Measurements from ENCODE around the gene C11orf42.

The C11orf42 gene, protein sequence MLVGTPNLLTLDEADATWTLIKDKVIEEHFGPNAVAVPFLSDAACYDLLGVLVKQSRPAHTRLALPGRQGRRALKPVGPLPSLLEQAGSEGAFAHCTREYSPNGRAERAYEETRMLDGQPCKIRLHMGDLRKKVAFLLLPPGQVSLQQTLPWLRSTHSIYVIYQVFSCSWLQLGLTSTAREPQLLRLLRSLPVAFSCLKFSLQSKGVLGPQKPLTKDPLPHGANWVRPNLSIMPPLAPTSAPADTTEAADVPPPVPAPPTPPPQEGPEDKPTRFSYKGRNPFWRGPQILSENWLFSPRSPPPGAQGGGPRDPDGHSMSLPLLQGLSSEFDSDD

DNA sequence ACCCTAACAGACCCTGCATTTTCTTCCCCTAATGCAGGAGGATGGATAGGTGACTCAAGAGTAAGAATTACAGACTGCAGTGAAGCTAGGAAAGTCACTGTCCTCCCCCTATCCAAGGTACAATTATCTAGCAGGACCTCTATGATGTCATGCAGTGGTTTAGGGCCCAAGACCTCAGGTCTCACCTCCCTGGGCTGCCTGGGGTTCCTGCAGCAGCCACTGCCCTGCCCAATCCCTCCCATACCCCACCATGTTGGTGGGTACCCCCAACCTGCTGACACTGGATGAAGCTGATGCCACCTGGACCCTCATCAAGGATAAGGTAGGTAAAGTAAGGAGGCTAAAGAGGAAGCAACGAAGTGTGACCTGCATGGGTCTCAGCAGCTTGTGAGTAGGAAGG lies at the start of gene C11orf42:
Gene C11orf42 (plus strand): TSS at position 192 of the 400 bp plus-strand sequence. CDS start 59 bp downstream, at position 251.
- Mint-ChIP-seq H3K27me3 (no peaks in the 10 kb centered on the region), H3K27ac (no peak within 1 kb of the TSS), H3K4me3 (no peak within 1 kb of the TSS), H3K4me1 (peaks cover 35% of the 10 kb centered on the region), H3K36me3 (ENCODE audit: low read depth) (peaks cover 9% of the 10 kb centered on the region), H3K9me3 (no peaks in the 10 kb centered on the region)
- ATAC-seq (no peak), DNase-seq (no peak)

DNA sequence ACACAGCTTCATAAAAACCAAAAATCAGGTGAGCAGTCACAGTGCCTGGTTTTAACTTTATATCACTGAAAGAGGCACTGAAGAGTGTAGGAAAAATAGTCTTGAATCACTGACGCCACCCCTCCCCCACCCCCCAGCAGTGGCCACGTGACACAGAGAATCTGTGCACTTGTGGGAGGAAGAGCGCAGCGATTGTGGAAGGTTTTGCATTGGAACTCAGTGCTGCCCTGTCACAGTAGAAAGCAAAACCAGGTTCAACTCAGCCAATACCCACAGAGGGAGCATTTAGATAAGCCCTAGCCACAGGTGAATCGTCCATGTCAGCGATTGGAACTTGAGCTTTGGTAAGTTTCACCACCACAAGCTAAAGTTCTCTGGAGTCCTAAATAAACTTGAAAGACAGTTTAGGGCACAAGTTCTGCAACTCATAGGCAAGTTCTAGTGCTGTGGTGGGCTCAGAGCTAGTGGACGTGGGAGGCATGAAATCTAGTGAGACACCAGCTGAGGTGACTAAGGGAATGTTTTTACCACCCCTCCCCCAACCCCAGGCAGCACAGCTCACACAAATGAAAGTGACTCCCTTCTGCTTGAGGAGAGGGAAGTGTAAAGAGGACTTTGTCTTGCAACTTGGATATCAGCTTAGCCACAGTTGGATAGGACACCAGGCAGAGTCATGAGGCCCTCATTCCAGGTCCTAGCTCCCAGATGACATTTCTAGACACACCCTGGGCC lies 48.6 kb upstream of the C11orf42 start:
- no peak overlapping the region for H3K27ac Mint-ChIP-seq
- H3K4me3 Mint-ChIP-seq, result no peak overlapping the region
- H3K36me3 Mint-ChIP-seq (ENCODE audit: low read depth), result no peaks in the 10 kb centered on the region
- ATAC-seq (peak; percentile 10), DNase-seq (no peak)
- H3K27me3 Mint-ChIP-seq, result peaks cover 2% of the 10 kb centered on the region
- H3K4me1 Mint-ChIP-seq, result no peaks in the 10 kb centered on the region
- H3K9me3 Mint-ChIP-seq, result no peaks in the 10 kb centered on the region

DNA sequence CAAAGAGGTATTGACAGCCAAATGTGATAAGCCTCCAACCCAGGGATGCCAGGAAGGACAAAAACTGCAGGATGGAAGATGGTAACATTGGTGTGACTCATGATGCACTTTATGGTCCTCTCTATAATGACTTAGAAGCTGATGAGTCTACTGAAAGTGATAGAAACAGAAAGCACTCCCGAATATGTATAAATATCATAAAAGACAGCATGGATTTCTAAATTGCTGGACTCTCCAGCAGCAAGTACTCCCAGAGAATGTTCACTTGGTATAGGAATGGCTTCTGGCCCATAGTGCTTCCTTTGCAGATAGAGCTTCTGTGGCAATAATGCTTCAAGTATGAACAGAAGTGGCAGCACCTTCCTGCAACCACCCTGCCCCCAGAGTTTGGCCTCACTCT lies 35.1 kb upstream of the C11orf42 start, which contains the start of gene OR52B2:
Gene OR52B2 (minus strand): TSS at position 101 of the 400 bp plus-strand sequence. CDS start 0 bp downstream, at position 101.
- Mint-ChIP-seq H3K27me3 (peaks cover 20% of the 10 kb centered on the region), H3K4me3 (no peak within 1 kb of the TSS), H3K27ac (no peak within 1 kb of the TSS), H3K36me3 (ENCODE audit: low read depth) (no peaks in the 10 kb centered on the region), H3K9me3 (no peaks in the 10 kb centered on the region), H3K4me1 (no peaks in the 10 kb centered on the region)
- no peak for DNase-seq
- ATAC-seq, result no peak

DNA sequence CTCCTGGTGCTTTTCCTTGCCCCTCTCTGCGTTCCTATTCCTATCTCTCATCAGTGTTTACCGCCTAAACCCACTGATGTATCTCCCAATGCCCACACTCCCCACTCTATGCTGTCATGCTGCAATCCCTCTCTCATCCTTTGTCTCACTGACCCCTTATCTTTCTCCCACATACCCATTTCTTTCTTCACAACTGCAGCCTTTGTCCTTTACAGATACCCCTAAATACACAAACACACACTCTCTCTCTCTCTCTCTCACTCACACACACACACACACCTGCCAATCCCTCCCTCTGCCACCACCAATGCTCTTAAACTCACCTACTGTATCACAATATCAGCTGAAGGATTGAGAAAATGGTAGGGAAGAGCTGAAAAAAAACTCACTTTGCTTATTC lies 29.9 kb upstream of the C11orf42 start:
- Mint-ChIP-seq H3K27ac (no peak overlapping the region), H3K4me1 (no peaks in the 10 kb centered on the region)
- ATAC-seq, result no peak

DNA sequence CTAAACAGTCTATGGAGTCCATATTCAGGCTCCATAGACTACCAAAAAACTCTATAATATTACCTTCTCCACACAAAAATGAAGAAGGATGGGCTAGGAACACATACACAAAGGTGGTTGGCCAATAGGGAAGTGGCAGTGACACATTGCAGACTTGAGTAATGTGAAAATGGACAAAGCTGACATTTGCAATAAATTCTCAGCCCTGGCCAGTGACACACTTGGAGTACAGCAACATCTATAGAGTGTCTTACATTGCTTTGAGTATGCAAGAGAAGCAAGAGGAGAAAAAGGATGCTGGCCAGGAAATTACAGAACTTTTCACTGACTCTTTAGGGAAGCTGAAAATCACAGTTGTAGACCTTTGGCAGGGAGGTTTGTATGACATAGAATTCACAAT lies 13.6 kb upstream of the C11orf42 start:
- peaks cover 20% of the 10 kb centered on the region for H3K4me1 Mint-ChIP-seq
- no peak for DNase-seq
- no peaks in the 10 kb centered on the region for H3K9me3 Mint-ChIP-seq
- no peak overlapping the region for H3K27ac Mint-ChIP-seq
- no peak overlapping the region for H3K4me3 Mint-ChIP-seq
- no peaks in the 10 kb centered on the region for H3K36me3 Mint-ChIP-seq (ENCODE audit: low read depth)
- H3K27me3 Mint-ChIP-seq, result no peaks in the 10 kb centered on the region
- ATAC-seq, result no peak

More for the DNA sequence above, 29.9 kb upstream of the C11orf42 start:
- peaks cover 5% of the 10 kb centered on the region for H3K27me3 Mint-ChIP-seq
- H3K4me3 Mint-ChIP-seq, result no peak overlapping the region
- H3K36me3 Mint-ChIP-seq (ENCODE audit: low read depth), result no peaks in the 10 kb centered on the region
- no peak for DNase-seq
- H3K9me3 Mint-ChIP-seq, result peaks cover 6% of the 10 kb centered on the region

DNA sequence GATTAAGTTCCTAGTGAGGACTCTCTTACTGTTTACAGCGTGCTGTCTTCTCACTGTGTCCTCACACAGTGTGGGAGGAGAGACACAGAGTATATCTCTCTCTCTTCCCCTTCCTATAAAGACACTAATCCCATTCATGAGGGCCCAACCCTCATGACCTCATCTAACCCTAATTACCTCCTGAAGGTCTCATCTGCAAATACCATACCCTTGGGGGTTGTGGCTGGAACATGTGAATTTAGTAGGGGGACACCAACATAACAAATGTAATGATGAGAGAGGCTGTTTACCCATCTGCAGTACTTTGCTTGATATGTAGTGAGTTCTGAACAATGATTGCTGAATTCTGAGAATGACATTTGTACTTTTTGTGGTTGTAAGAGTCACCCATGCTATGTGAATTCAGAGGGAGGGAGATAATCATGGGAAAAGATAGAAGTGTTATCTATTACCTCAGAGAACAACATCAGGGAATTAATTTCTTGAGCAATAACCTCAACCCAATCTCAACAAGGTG lies 11.2 kb upstream of the C11orf42 start:
- H3K27ac Mint-ChIP-seq, result peak overlapping the region; percentile 23
- ATAC-seq, result peak; percentile 54
- no peaks in the 10 kb centered on the region for H3K36me3 Mint-ChIP-seq (ENCODE audit: low read depth)
- no peak overlapping the region for H3K4me3 Mint-ChIP-seq
- DNase-seq, result no peak
- no peaks in the 10 kb centered on the region for H3K27me3 Mint-ChIP-seq
- H3K4me1 Mint-ChIP-seq, result peaks cover 31% of the 10 kb centered on the region
- no peaks in the 10 kb centered on the region for H3K9me3 Mint-ChIP-seq

DNA sequence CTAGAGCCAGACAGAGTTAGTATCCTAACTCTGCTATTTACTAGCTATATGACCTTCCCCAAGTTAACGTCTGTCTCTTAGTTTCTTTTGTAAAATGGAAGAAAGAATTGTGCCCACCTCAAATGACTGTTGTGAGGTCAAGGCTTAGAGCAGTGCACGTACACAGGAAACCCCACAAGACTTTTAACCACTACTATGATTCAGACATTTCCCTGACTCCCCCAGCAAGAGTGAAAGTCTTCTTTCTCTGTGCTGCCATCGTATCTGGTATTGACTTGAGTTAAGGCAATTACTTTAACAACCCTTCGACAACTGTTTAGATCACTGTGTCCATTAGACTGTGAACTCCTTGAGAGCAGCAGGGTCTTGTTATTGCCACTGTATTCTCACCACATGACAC lies 9.0 kb upstream of the C11orf42 start:
- ATAC-seq (peak; percentile 83), DNase-seq (no peak)
- Mint-ChIP-seq H3K4me3 (peak overlapping the region; percentile 7), H3K9me3 (no peaks in the 10 kb centered on the region), H3K27me3 (no peaks in the 10 kb centered on the region), H3K36me3 (ENCODE audit: low read depth) (no peaks in the 10 kb centered on the region), H3K4me1 (peaks cover 39% of the 10 kb centered on the region), H3K27ac (no peak overlapping the region)

DNA sequence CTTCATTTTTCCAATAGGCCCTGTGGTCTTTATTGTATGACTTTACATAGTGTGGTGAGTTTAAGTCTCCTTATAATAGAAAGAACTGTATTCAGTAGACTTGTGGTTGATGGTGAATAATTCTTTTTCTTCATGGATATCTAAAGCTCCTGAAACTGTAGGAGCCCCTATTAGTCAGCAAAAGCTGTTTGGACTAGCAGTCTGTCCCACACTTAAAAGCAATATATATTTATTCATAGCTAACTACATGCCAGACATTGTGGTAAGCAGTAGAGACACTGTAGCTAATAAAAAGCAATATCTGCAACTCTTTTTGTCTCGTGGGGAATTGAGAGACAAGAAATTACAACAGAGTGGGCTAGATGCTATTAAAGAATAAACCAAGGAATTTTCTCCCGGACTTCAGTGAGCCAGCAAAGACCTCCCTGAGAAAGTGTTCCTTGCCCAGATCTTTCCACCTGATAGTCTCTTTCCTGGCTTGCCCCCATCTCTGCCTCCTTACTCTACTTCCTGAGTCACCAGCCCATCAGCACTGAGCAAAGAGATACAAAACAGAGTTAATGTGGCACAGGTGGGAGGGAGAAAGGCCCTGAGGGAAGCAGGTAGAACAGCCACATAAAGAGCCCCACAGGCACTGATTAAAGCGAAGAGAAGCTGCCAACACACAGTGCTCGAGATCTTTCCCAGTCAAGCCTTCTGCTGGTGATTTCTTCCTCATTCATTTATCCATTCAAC lies 7.7 kb upstream of the C11orf42 start:
- no peaks in the 10 kb centered on the region for H3K9me3 Mint-ChIP-seq
- H3K27ac Mint-ChIP-seq, result peak overlapping the region; percentile 9
- no peak overlapping the region for H3K4me3 Mint-ChIP-seq
- no peak for DNase-seq
- no peaks in the 10 kb centered on the region for H3K36me3 Mint-ChIP-seq (ENCODE audit: low read depth)
- ATAC-seq, result no peak
- H3K27me3 Mint-ChIP-seq, result no peaks in the 10 kb centered on the region
- peaks cover 47% of the 10 kb centered on the region for H3K4me1 Mint-ChIP-seq

DNA sequence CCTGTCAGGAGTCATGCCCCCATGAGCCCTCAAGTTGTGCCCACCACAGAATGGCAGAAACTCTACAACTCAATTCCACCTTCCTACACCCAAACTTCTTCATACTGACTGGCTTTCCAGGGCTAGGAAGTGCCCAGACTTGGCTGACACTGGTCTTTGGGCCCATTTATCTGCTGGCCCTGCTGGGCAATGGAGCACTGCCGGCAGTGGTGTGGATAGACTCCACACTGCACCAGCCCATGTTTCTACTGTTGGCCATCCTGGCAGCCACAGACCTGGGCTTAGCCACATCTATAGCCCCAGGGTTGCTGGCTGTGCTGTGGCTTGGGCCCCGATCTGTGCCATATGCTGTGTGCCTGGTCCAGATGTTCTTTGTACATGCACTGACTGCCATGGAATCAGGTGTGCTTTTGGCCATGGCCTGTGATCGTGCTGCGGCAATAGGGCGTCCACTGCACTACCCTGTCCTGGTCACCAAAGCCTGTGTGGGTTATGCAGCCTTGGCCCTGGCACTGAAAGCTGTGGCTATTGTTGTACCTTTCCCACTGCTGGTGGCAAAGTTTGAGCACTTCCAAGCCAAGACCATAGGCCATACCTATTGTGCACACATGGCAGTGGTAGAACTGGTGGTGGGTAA lies 6.1 kb upstream of the C11orf42 start, which contains the start of gene OR52W1:
Gene OR52W1 (plus strand): TSS at position 51 of the 637 bp plus-strand sequence. CDS start 0 bp downstream, at position 51.
- Mint-ChIP-seq H3K27me3 (no peaks in the 10 kb centered on the region), H3K27ac (no peak within 1 kb of the TSS), H3K9me3 (no peaks in the 10 kb centered on the region), H3K4me3 (no peak within 1 kb of the TSS), H3K36me3 (ENCODE audit: low read depth) (peaks cover 3% of the 10 kb centered on the region), H3K4me1 (peaks cover 57% of the 10 kb centered on the region)
- DNase-seq (no peak), ATAC-seq (no peak)

DNA sequence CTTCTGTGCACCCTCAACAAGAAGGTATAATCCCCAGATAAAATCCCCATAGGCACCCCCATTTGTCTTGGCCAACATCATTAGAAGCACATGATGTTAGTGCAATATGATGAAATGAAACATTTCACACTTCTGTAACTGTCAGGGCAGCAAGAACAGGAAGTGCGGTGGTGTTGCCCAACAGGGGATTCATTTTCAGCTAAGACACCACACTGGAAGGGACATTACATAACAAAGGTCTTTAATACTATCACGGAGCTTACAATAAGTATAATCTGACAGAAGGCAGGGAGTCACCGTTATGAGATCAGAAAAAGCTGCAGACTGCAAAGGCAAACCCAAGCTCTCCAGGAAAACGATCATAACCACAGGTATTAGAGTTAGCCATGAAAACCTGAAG lies 4.4 kb upstream of the C11orf42 start:
- Mint-ChIP-seq H3K27ac (peak overlapping the region; percentile 10), H3K9me3 (no peaks in the 10 kb centered on the region), H3K36me3 (ENCODE audit: low read depth) (peaks cover 3% of the 10 kb centered on the region), H3K4me1 (peaks cover 53% of the 10 kb centered on the region), H3K27me3 (no peaks in the 10 kb centered on the region), H3K4me3 (no peak overlapping the region)
- ATAC-seq (no peak), DNase-seq (no peak)

DNA sequence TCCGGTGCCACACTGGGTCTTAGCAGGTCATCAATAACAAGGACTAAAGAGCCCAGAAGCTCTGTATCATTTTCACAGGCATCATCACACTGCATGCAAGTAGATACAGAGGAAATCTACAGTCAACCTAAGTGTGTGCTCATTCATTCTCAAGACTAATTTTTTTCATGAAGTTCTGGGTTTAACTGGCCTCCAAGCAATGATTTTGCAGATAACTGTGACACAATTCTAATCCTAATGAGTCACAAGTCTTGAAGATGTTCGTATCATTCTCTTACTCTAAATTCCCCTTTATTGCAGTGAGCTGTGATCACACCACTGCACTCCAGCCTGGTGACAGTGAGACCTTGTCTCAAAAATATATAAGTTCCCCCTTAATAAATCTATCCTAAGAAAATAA lies 3.9 kb upstream of the C11orf42 start:
- Mint-ChIP-seq H3K36me3 (ENCODE audit: low read depth) (peaks cover 3% of the 10 kb centered on the region), H3K9me3 (no peaks in the 10 kb centered on the region), H3K27ac (peak overlapping the region; percentile 10), H3K4me3 (no peak overlapping the region), H3K27me3 (no peaks in the 10 kb centered on the region), H3K4me1 (peaks cover 48% of the 10 kb centered on the region)
- DNase-seq, result no peak
- ATAC-seq, result peak; percentile 34

DNA sequence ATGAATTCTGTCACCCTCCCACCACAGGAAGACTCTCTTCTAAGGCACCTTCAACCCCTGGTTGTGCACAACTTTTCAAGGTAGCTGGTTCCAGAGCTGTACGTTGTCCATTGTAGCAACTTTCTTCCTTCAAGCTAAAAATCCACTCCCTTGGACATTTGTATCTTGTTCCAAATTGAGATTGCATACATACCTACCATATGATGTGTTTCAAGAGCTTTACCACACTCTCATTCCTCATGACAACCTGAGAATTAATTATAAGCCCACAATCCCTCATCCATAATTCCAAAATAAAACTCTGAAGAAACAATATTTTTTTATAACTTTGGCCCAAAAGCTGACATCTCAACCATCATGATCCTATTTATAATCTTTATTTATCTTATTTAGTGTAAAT lies 3.3 kb upstream of the C11orf42 start:
- Mint-ChIP-seq H3K4me3 (no peak overlapping the region), H3K36me3 (ENCODE audit: low read depth) (peaks cover 3% of the 10 kb centered on the region), H3K27me3 (no peaks in the 10 kb centered on the region), H3K27ac (no peak overlapping the region), H3K4me1 (peaks cover 42% of the 10 kb centered on the region), H3K9me3 (no peaks in the 10 kb centered on the region)
- DNase-seq, result no peak
- no peak for ATAC-seq

DNA sequence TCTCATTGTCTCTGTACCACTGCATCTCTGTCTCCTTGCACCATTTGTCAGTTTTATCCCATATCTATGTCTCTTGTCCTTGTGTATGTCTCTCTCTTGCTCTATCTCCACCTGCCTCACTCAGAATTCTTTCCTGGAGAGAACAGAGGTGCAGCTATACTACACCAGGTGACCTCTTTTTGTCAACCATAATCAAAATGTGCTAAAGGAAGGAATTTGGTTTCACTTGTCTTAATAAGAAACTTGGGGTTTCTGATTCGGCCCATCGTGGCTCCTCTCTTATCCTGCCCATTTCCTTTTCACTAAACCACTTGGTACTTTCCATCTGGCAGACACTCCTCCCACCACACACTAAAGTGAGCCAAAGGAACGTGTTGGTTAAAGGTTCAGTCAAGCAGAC lies 2.0 kb upstream of the C11orf42 start:
- Mint-ChIP-seq H3K9me3 (no peaks in the 10 kb centered on the region), H3K4me3 (no peak overlapping the region), H3K36me3 (ENCODE audit: low read depth) (peaks cover 3% of the 10 kb centered on the region), H3K27me3 (no peaks in the 10 kb centered on the region), H3K27ac (peak overlapping the region; percentile 4), H3K4me1 (peaks cover 35% of the 10 kb centered on the region)
- ATAC-seq (peak; percentile 72), DNase-seq (no peak)

DNA sequence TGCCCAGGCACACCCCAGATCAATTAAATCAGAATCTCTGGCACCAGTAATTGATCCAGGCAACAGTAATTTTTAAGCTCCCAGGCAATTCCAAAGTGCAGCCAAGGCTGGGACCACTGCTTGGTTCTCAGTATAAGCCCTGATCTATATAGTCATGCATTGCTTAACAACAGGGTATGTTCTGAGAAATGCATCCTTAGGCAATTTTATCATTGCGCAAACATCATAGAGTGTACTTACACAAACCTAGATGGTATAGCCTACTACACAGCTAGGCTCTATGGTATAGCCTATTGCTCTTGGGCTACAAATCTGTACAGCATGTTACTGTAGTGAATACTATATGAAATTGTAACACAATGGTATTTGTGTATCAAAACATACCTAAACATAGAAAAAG lies 651 bp upstream of the C11orf42 start:
- H3K27ac Mint-ChIP-seq, result no peak overlapping the region
- ATAC-seq, result no peak

More for the DNA sequence above, 651 bp upstream of the C11orf42 start:
- Mint-ChIP-seq H3K27me3 (no peaks in the 10 kb centered on the region), H3K4me3 (no peak overlapping the region), H3K9me3 (no peaks in the 10 kb centered on the region), H3K36me3 (ENCODE audit: low read depth) (peaks cover 9% of the 10 kb centered on the region), H3K4me1 (peaks cover 35% of the 10 kb centered on the region)
- DNase-seq, result no peak

Data from activated naive CD8-positive, alpha-beta T cell treated with anti-CD3 and anti-CD28 coated beads, Interleukin-2, amount 50 U/mL, for 24 hours (primary cell).